CD4-positive, alpha-beta memory T cell (primary cell): ENCODE results near the gene AGFG2. TPM values are rescaled to one million over a fixed set of nuclear protein-coding genes. Genes with fewer than 3 reads are reported as not detected.

Experiments used
- CTCF ChIA-PET: fragments of 350-600 bp; sonication (Branson Sonifier 250); formaldehyde crosslinking; loops from one replicate; lab custom pipeline; 2021; ENCODE audit warnings: inconsistent platforms; ENCODE audit not compliant: partially characterized antibody; lab: Charles Lee
- POLR2A ChIA-PET: fragments of 350-600 bp; sonication (Branson Sonifier 250); formaldehyde crosslinking; loops from one replicate; lab custom pipeline; 2021; ENCODE audit not compliant: partially characterized antibody; lab: Charles Lee
- DNase-seq, 5 donors: peaks; one replicate each; pipeline versions ENCODE4 v3.0.0 to v3.0.0-alpha.2; 2020 to 2022; ENCODE audit warnings: mixed read lengths in 1 of 5
- H3K27ac ChIP-seq: one replicate; pipeline ENCODE4 v1.7.0; 2013; ENCODE audit warnings: low read depth, low read length
- H3K27me3 ChIP-seq: 2 replicates; pipeline ENCODE4 v1.7.0; 2013; ENCODE audit warnings: mild to moderate bottlenecking, low read length, moderate library complexity; ENCODE audit not compliant: insufficient read depth
- H3K36me3 ChIP-seq: 2 replicates; pipeline ENCODE4 v1.7.0; 2013; ENCODE audit warnings: mild to moderate bottlenecking, low read length, moderate library complexity; ENCODE audit not compliant: insufficient read depth
- H3K4me1 ChIP-seq: 2 replicates; pipeline ENCODE4 v1.7.0; 2013; ENCODE audit warnings: mild to moderate bottlenecking, low read length, moderate library complexity; ENCODE audit not compliant: insufficient read depth
- H3K4me3 ChIP-seq, 2 donors: one replicate each; pipeline ENCODE4 v1.7.0; 2013; ENCODE audit warnings: low read length in 2 of 2, mild to moderate bottlenecking in 1 of 2
- H3K9me3 ChIP-seq, 2 donors: one replicate each; pipeline ENCODE4 v1.7.0; 2013; ENCODE audit warnings: low read length in 2 of 2, control low read depth in 1 of 2; ENCODE audit not compliant: control insufficient read depth in 1 of 2
- H3K27ac Mint-ChIP-seq, 7 donors: one replicate each; pipeline ENCODE4 v1.8.0; 2020 to 2021; ENCODE audit warnings: mixed read lengths in 7 of 7, mild to moderate bottlenecking in 6 of 7, inconsistent platforms in 3 of 7, moderate library complexity in 3 of 7
- H3K27me3 Mint-ChIP-seq, 2 donors: one replicate each; pipeline ENCODE4 v1.8.0; 2020 to 2021; ENCODE audit warnings: mixed read lengths in 2 of 2
- H3K36me3 Mint-ChIP-seq, 2 donors: one replicate each; pipeline ENCODE4 v1.8.0; 2020 to 2021; ENCODE audit warnings: mixed read lengths in 2 of 2, inconsistent platforms in 1 of 2, mild to moderate bottlenecking in 1 of 2
- H3K4me1 Mint-ChIP-seq, 4 donors: one replicate each; pipeline ENCODE4 v1.8.0; 2020 to 2021; ENCODE audit warnings: mixed read lengths in 4 of 4, mild to moderate bottlenecking in 1 of 4
- H3K4me3 Mint-ChIP-seq, 8 donors: one replicate each; pipeline ENCODE4 v1.8.0; 2020 to 2021; ENCODE audit warnings: mixed read lengths in 8 of 8, mild to moderate bottlenecking in 7 of 8, moderate library complexity in 6 of 8, inconsistent platforms in 3 of 8
- H3K9me3 Mint-ChIP-seq, 8 donors: one replicate each; pipeline ENCODE4 v1.8.0; 2020 to 2021; ENCODE audit warnings: mixed read lengths in 8 of 8, mild to moderate bottlenecking in 5 of 8, inconsistent platforms in 3 of 8, moderate library complexity in 1 of 8
- intact Hi-C: fragments of 100-400 bp; cut with micrococcal nuclease; formaldehyde crosslinking; loops from one replicate; pipeline ENCODE4 v1.15.1; 2023
- polyA plus RNA-seq, 2 donors: library from polyadenylated mRNA; unstranded; fragments of 300-500 nt; fragmentation: Illumina TruSeq; gene quantifications; one replicate each; pipeline ENCODE4 v1.2.3, GENCODE V29; 2021
- total RNA-seq, 2 experiments: library from RNA; stranded (reverse); gene quantifications; one replicate each; pipeline ENCODE4 v1.2.3, GENCODE V29; 2021

The AGFG2 gene
- total and polyA plus RNA-seq, 4 experiments from 2014 or later, result 19.7 to 58.3 (median 46.1) TPM

- Histone ChIP-seq H3K4me3 (no peak overlapping the region), H3K27me3 (no peaks in the 10 kb centered on the region), H3K9me3 (no peaks in the 10 kb centered on the region), H3K4me1 (peaks cover 19% of the 10 kb centered on the region), H3K36me3 (no peaks in the 10 kb centered on the region), H3K27ac (no peak overlapping the region)
- intact Hi-C loops, result loop anchor here (1.0 kb wide), 1 partner anchor 24 kb away; no protein-coding TSS in a partner anchor
- Mint-ChIP-seq H3K4me1 (peaks cover 11 to 27% (median 13%) of the 10 kb centered on the region in 4 donors), H3K27me3 (peaks cover 2 to 3% of the 10 kb centered on the region in 2 donors), H3K4me3 (peak overlapping the region in 7 of 8 donors; percentile 14 to 77 (median 51)), H3K9me3 (peaks cover 0 to 3% (median 0%) of the 10 kb centered on the region in 8 donors), H3K36me3 (peaks cover 0 to 13% of the 10 kb centered on the region in 2 donors), H3K27ac (peak overlapping the region in 2 of 7 donors; percentile 19 to 37)
- CTCF ChIA-PET, result interaction anchor here (0.6 to 12.0 kb wide), 24 partner anchors 11 to 264 kb away, joined by 3 to 266 read pairs (median 4); partner anchors contain the start of genes MOSPD3, NYAP1, PCOLCE and POP7
- DNase-seq, result no peak
- POLR2A ChIA-PET, result interaction anchor here (1.2 to 11.4 kb wide), 6 partner anchors 11 to 114 kb away, joined by 4 to 307 read pairs (median 6); partner anchors contain the start of genes MOSPD3, PCOLCE and SAP25
Observed at GRCh38 chr7:100588438-100588837, 49.4 kb downstream of the AGFG2 start.

DNA sequence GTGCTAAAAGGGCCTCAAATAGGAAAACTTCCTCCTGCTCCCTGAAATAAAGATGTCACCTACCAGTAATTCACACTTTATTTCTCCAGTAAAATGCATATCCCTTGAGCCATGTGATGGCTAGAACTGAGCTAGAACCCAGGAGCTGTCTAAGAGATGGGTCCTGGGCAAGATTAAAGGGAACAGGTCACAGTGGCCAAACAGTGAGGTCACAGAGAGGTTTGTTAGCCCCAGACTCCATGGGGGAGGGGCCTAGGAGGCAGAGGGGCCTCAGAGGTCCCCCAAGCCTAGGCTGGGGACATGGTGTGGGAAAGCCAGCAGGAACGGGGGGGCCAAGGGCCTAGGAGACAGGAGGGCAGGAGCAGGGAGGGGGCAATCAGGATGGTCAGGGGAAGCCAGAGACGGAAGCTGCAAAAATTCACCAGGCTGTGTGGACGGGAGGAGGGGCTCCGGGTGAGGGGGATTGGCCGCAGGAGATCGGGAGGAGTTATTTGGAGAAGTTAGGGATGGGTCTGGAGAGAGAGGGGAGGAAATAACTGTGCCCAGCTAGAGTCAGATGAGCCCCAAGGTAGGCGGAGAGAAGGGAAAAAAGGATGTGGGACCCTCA, 50.4 kb downstream of the AGFG2 start:
- CTCF ChIA-PET, result interaction anchor here (0.7 to 12.0 kb wide), 16 partner anchors 9 to 135 kb away, joined by 3 to 266 read pairs (median 4); partner anchors contain the start of genes MOSPD3 and POP7
- H3K36me3 Mint-ChIP-seq, result peaks cover 0 to 6% of the 10 kb centered on the region in 2 donors
- no peak overlapping the region for H3K4me3 Mint-ChIP-seq

GRCh38 chr7:100590077-100590737, 51.2 kb downstream of the AGFG2 start:
- H3K27ac Mint-ChIP-seq, result peak overlapping the region in 2 of 7 donors; percentile 4 to 72
- POLR2A ChIA-PET, result interaction anchor here (0.8 to 11.4 kb wide), 3 partner anchors 21 to 115 kb away, joined by 3 to 307 read pairs (median 6); partner anchors contain the start of genes MOSPD3 and SAP25
- Histone ChIP-seq H3K9me3 (no peaks in the 10 kb centered on the region), H3K4me1 (peaks cover 6% of the 10 kb centered on the region), H3K27ac (no peak overlapping the region), H3K36me3 (no peaks in the 10 kb centered on the region), H3K4me3 (no peak overlapping the region), H3K27me3 (no peaks in the 10 kb centered on the region)
- CTCF ChIA-PET, result interaction anchor here (0.7 to 12.0 kb wide), 8 partner anchors 9 to 121 kb away, joined by 3 to 266 read pairs (median 5); partner anchors contain the start of genes MOSPD3 and POP7
- peaks cover 2 to 3% of the 10 kb centered on the region in 2 donors for H3K27me3 Mint-ChIP-seq
- peaks cover 0 to 3% (median 0%) of the 10 kb centered on the region in 8 donors for H3K9me3 Mint-ChIP-seq
- no peak overlapping the region for H3K4me3 Mint-ChIP-seq
- DNase-seq, result no peak
- peaks cover 0 to 6% of the 10 kb centered on the region in 2 donors for H3K36me3 Mint-ChIP-seq
- intact Hi-C loops, result no loop called here
- H3K4me1 Mint-ChIP-seq, result peaks cover 6 to 18% (median 7%) of the 10 kb centered on the region in 4 donors

More for the DNA sequence above, 50.4 kb downstream of the AGFG2 start:
- H3K4me3 ChIP-seq, result no peak overlapping the region
- POLR2A ChIA-PET, result interaction anchor here (0.5 to 11.4 kb wide), 7 partner anchors 12 to 469 kb away, joined by 3 to 307 read pairs (median 5); partner anchors contain the start of genes MOSPD3 and SAP25
- no peaks in the 10 kb centered on the region for H3K27me3 ChIP-seq
- peaks cover 10% of the 10 kb centered on the region for H3K4me1 ChIP-seq
- no peak overlapping the region for H3K27ac ChIP-seq
- no peak overlapping the region for H3K27ac Mint-ChIP-seq
- H3K9me3 Mint-ChIP-seq, result peaks cover 0 to 3% (median 0%) of the 10 kb centered on the region in 8 donors
- H3K4me1 Mint-ChIP-seq, result peaks cover 6 to 26% (median 9%) of the 10 kb centered on the region in 4 donors
- peaks cover 2 to 3% of the 10 kb centered on the region in 2 donors for H3K27me3 Mint-ChIP-seq
- no peaks in the 10 kb centered on the region for H3K36me3 ChIP-seq
- intact Hi-C loops, result no loop called here
- no peak for DNase-seq
- H3K9me3 ChIP-seq, result no peaks in the 10 kb centered on the region

GRCh38 chr7:100591596-100591995, 52.6 kb downstream of the AGFG2 start:
- no peak overlapping the region for H3K4me3 ChIP-seq
- ChIA-PET CTCF (interaction anchor here (1.0 to 12.0 kb wide), 2 partner anchors 28 to 41 kb away, joined by 4 to 266 read pairs; no protein-coding TSS in a partner anchor), POLR2A (interaction anchor here (0.7 to 11.4 kb wide), 2 partner anchors 12 to 23 kb away, joined by 3 to 307 read pairs; partner anchors contain the start of gene SAP25)
- H3K36me3 ChIP-seq, result no peaks in the 10 kb centered on the region
- intact Hi-C loops, result no loop called here
- Mint-ChIP-seq H3K4me1 (peaks cover 1 to 8% (median 3%) of the 10 kb centered on the region in 4 donors), H3K27me3 (peaks cover 2 to 3% of the 10 kb centered on the region in 2 donors), H3K4me3 (no peak overlapping the region), H3K27ac (no peak overlapping the region), H3K9me3 (peaks cover 0 to 2% (median 0%) of the 10 kb centered on the region in 8 donors), H3K36me3 (no peaks in the 10 kb centered on the region)
- H3K9me3 ChIP-seq, result no peaks in the 10 kb centered on the region
- no peaks in the 10 kb centered on the region for H3K27me3 ChIP-seq
- no peak for DNase-seq
- H3K27ac ChIP-seq, result no peak overlapping the region
- H3K4me1 ChIP-seq, result peaks cover 6% of the 10 kb centered on the region

- Histone ChIP-seq H3K9me3 (no peaks in the 10 kb centered on the region), H3K27me3 (no peaks in the 10 kb centered on the region), H3K4me1 (no peaks in the 10 kb centered on the region), H3K36me3 (no peaks in the 10 kb centered on the region), H3K4me3 (no peak overlapping the region), H3K27ac (no peak overlapping the region)
- H3K27ac Mint-ChIP-seq, result no peak overlapping the region
- peaks cover 0 to 2% (median 0%) of the 10 kb centered on the region in 8 donors for H3K9me3 Mint-ChIP-seq
- CTCF ChIA-PET, result interaction anchor here (0.7 to 2.4 kb wide), 4 partner anchors 8 to 96 kb away, joined by 3 to 8 read pairs (median 4); no protein-coding TSS in a partner anchor
- intact Hi-C loops, result no loop called here
- H3K36me3 Mint-ChIP-seq, result no peaks in the 10 kb centered on the region
- DNase-seq, result no peak
- H3K27me3 Mint-ChIP-seq, result peaks cover 2 to 3% of the 10 kb centered on the region in 2 donors
- POLR2A ChIA-PET, result interaction anchor here (1.2 to 15.5 kb wide), 2 partner anchors 8 to 10 kb away, joined by 3 to 177 read pairs; partner anchors contain the start of genes FBXO24 and LRCH4
- peaks cover 0 to 4% (median 1%) of the 10 kb centered on the region in 4 donors for H3K4me1 Mint-ChIP-seq
- no peak overlapping the region for H3K4me3 Mint-ChIP-seq
Observed at GRCh38 chr7:100595188-100595587, 56.2 kb downstream of the AGFG2 start.

DNA sequence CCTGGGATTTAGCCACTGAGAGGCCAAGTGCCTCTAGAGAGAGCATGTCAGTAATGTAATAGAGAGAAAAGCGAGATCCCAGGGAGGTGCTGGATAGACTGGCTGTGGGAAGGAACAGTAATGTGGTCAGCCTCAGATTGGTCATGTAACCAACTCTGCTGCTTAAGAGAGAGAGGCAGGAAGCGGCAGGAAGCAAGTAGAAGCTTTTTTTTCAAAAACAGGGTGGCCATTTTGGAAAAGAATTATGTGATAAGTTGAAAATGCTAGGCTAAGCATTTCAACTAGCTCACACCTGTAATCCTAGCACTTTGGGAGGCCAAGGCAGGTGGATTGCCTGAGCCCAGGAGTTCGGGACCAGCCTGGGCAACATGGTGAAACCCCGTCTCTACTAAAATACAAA, 59.4 kb downstream of the AGFG2 start:
- no peaks in the 10 kb centered on the region for H3K9me3 ChIP-seq
- no peak overlapping the region for H3K4me3 ChIP-seq
- Mint-ChIP-seq H3K4me3 (no peak overlapping the region), H3K36me3 (no peaks in the 10 kb centered on the region), H3K27me3 (no peaks in the 10 kb centered on the region), H3K4me1 (peaks cover 1 to 11% (median 2%) of the 10 kb centered on the region in 4 donors), H3K27ac (peak overlapping the region in 3 of 7 donors; percentile 8 to 82 (median 29)), H3K9me3 (no peaks in the 10 kb centered on the region)
- H3K4me1 ChIP-seq, result peaks cover 3% of the 10 kb centered on the region
- no peak overlapping the region for H3K27ac ChIP-seq
- intact Hi-C loops, result no loop called here
- no peaks in the 10 kb centered on the region for H3K36me3 ChIP-seq
- CTCF ChIA-PET, result interaction anchor here (1.2 to 1.3 kb wide), 2 partner anchors 8 to 12 kb away, joined by 3 read pairs; partner anchors contain the start of genes FBXO24 and LRCH4
- POLR2A ChIA-PET, result interaction anchor here (0.9 to 15.5 kb wide), 3 partner anchors 14 to 95 kb away, joined by 3 to 177 read pairs (median 4); partner anchors contain the start of genes FBXO24, LRCH4 and MOSPD3
- H3K27me3 ChIP-seq, result no peaks in the 10 kb centered on the region
- DNase-seq, result no peak
